WTC11 (cell line): ENCODE results near the gene MS4A2. TPM values are rescaled to one million over a fixed set of nuclear protein-coding genes. Genes with fewer than 3 reads are reported as not detected.

ENCODE experiments used
- ATAC-seq: fragments of 200-7000 bp; cut with Tn5 transposase; 2 replicates; pipeline ENCODE4 v1.10.0; 2021; ENCODE audit warnings: mild to moderate bottlenecking, moderate library complexity
- CTCF ChIA-PET: fragments of 300-600 bp; sonication (Branson Sonifier 250); formaldehyde crosslinking; loops from one replicate; lab custom pipeline; 2021; ENCODE audit warnings: antibody characterized with exemption; lab: Charles Lee
- POLR2A ChIA-PET: fragments of 350-600 bp; sonication (Branson Sonifier 250); formaldehyde crosslinking; loops from one replicate; lab custom pipeline; 2021; ENCODE audit warnings: antibody characterized with exemption; lab: Charles Lee
- DNase-seq: peaks from one replicate; pipeline ENCODE4 v3.0.0; 2021; ENCODE audit warnings: low spot score
- H3K27ac Mint-ChIP-seq: 2 replicates; pipeline ENCODE4 v1.8.0; 2021; ENCODE audit warnings: mixed read lengths
- H3K27me3 Mint-ChIP-seq: 2 replicates; pipeline ENCODE4 v1.8.0; 2021; ENCODE audit warnings: low read depth, mild to moderate bottlenecking, moderate library complexity, mixed read lengths
- H3K36me3 Mint-ChIP-seq: 2 replicates; pipeline ENCODE4 v1.8.0; 2021; ENCODE audit warnings: mixed read lengths
- H3K4me1 Mint-ChIP-seq: 2 replicates; pipeline ENCODE4 v1.8.0; 2022; ENCODE audit warnings: mixed read lengths
- H3K4me3 Mint-ChIP-seq: 2 replicates; pipeline ENCODE4 v1.8.0; 2021; ENCODE audit warnings: mild to moderate bottlenecking, moderate library complexity, mixed read lengths
- H3K9me3 Mint-ChIP-seq: 2 replicates; pipeline ENCODE4 v1.8.0; 2021; ENCODE audit warnings: mixed read lengths
- JAZF1 ChIP-seq: fragments of 250-450 bp; sonication (Bioruptor Pico); IDR thresholded peaks from 2 replicates; pipeline ENCODE4 v1.9.0; 2021; ENCODE audit warnings: moderate library complexity, mild to moderate bottlenecking, inconsistent platforms
- MXD4 ChIP-seq: fragments of 250-450 bp; sonication (Bioruptor Pico); IDR thresholded peaks from 2 replicates; pipeline ENCODE4 v1.8.0; 2021; ENCODE audit warnings: mild to moderate bottlenecking, moderate library complexity, borderline replicate concordance
- SMAD4 ChIP-seq: sonication (generic); formaldehyde crosslinking; IDR thresholded peaks from 2 replicates; pipeline ENCODE4 v1.8.0; 2022; ENCODE audit warnings: mild to moderate bottlenecking, missing genetic modification reagents
- total RNA-seq: library from RNA; stranded (reverse); gene quantifications from 3 replicates; pipeline ENCODE4 v1.2.3, GENCODE V29; 2021
- TF ChIP-seq, protein P1 (sequence below): fragments of 250-450 bp; sonication (Bioruptor Pico); IDR thresholded peaks from 2 replicates; pipeline ENCODE4 v1.8.0; 2021; ENCODE audit warnings: mild to moderate bottlenecking
- TF ChIP-seq, protein P2 (sequence below): sonication (generic); formaldehyde crosslinking; IDR thresholded peaks from 2 replicates; pipeline ENCODE4 v1.8.1; 2023; ENCODE audit warnings: mild to moderate bottlenecking, missing genetic modification reagents, borderline replicate concordance
- TF ChIP-seq, protein P3 (sequence below): fragments of 250-450 bp; sonication (Bioruptor Pico); IDR thresholded peaks from 2 replicates; pipeline ENCODE4 v1.9.0; 2021; ENCODE audit warnings: mild to moderate bottlenecking, borderline replicate concordance
- TF ChIP-seq, protein P4 (sequence below): sonication (generic); formaldehyde crosslinking; IDR thresholded peaks from 2 replicates; pipeline ENCODE4 v1.8.0; 2023; ENCODE audit warnings: missing genetic modification reagents
- TF ChIP-seq, protein P5 (sequence below): sonication (generic); formaldehyde crosslinking; IDR thresholded peaks from 2 replicates; pipeline ENCODE4 v1.8.1; 2022; ENCODE audit warnings: mild to moderate bottlenecking, missing genetic modification reagents, moderate library complexity, borderline replicate concordance
- TF ChIP-seq, protein P6 (sequence below): sonication (generic); formaldehyde crosslinking; IDR thresholded peaks from 2 replicates; pipeline ENCODE4 v1.8.0; 2023; ENCODE audit warnings: missing genetic modification reagents, mild to moderate bottlenecking, borderline replicate concordance

MS4A2 gene
- total RNA-seq, 1 experiment from 2014 or later, result not detected

DNA sequence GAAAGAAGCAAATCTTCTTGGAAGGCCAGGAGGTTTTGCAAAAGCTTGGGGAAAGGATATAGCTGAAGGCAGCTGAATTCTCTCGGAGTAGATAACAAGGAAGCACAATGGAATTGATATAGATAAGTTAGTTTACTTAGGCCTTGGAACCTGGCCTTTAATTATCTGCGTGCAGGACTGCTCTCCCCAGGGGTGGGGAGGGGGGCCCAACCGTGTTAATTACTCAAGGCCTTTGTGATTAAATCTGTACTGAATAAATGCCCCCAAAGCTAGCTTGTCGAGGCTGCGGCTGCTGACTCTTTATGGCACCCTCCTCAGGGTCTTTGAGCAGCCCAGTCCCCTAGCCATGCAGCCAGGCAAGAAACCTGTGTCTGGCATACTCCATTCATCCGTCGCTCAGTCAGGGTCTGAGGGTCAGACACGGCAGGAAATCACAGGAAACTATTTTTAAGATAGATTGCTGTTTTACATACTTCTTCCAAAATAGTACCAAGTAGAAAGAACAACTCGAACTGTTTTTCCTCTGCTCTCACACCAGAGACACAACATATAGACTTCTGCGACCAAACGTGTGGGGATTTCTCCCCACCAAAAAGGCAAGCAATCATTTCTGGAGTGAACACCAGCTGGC is 36.5 kb downstream of the MS4A2 start:
- CTCF ChIA-PET, result interaction anchor here (1.2 kb wide), 1 partner anchor 126 kb away, joined by 4 read pairs; no protein-coding TSS in a partner anchor
- TF ChIP-seq, protein P1, sequence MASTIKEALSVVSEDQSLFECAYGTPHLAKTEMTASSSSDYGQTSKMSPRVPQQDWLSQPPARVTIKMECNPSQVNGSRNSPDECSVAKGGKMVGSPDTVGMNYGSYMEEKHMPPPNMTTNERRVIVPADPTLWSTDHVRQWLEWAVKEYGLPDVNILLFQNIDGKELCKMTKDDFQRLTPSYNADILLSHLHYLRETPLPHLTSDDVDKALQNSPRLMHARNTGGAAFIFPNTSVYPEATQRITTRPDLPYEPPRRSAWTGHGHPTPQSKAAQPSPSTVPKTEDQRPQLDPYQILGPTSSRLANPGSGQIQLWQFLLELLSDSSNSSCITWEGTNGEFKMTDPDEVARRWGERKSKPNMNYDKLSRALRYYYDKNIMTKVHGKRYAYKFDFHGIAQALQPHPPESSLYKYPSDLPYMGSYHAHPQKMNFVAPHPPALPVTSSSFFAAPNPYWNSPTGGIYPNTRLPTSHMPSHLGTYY, result no peak
- TF ChIP-seq, protein P2, sequence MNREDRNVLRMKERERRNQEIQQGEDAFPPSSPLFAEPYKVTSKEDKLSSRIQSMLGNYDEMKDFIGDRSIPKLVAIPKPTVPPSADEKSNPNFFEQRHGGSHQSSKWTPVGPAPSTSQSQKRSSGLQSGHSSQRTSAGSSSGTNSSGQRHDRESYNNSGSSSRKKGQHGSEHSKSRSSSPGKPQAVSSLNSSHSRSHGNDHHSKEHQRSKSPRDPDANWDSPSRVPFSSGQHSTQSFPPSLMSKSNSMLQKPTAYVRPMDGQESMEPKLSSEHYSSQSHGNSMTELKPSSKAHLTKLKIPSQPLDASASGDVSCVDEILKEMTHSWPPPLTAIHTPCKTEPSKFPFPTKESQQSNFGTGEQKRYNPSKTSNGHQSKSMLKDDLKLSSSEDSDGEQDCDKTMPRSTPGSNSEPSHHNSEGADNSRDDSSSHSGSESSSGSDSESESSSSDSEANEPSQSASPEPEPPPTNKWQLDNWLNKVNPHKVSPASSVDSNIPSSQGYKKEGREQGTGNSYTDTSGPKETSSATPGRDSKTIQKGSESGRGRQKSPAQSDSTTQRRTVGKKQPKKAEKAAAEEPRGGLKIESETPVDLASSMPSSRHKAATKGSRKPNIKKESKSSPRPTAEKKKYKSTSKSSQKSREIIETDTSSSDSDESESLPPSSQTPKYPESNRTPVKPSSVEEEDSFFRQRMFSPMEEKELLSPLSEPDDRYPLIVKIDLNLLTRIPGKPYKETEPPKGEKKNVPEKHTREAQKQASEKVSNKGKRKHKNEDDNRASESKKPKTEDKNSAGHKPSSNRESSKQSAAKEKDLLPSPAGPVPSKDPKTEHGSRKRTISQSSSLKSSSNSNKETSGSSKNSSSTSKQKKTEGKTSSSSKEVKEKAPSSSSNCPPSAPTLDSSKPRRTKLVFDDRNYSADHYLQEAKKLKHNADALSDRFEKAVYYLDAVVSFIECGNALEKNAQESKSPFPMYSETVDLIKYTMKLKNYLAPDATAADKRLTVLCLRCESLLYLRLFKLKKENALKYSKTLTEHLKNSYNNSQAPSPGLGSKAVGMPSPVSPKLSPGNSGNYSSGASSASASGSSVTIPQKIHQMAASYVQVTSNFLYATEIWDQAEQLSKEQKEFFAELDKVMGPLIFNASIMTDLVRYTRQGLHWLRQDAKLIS (CRISPR knock-in tag), result no peak
- no peak for TF ChIP-seq SMAD4 (CRISPR knock-in tag)
- Mint-ChIP-seq H3K36me3 (no peaks in the 10 kb centered on the region), H3K4me3 (no peak overlapping the region), H3K27me3 (no peaks in the 10 kb centered on the region), H3K27ac (no peak overlapping the region; the same call in 1 of the 2 replicates), H3K9me3 (peaks cover 9% of the 10 kb centered on the region; the same call in 1 of the 2 replicates), H3K4me1 (peaks cover 46% of the 10 kb centered on the region)
- POLR2A ChIA-PET, result no interaction called here
- DNase-seq (no peak), ATAC-seq (no peak; the same call in 1 of the 2 replicates)

DNA sequence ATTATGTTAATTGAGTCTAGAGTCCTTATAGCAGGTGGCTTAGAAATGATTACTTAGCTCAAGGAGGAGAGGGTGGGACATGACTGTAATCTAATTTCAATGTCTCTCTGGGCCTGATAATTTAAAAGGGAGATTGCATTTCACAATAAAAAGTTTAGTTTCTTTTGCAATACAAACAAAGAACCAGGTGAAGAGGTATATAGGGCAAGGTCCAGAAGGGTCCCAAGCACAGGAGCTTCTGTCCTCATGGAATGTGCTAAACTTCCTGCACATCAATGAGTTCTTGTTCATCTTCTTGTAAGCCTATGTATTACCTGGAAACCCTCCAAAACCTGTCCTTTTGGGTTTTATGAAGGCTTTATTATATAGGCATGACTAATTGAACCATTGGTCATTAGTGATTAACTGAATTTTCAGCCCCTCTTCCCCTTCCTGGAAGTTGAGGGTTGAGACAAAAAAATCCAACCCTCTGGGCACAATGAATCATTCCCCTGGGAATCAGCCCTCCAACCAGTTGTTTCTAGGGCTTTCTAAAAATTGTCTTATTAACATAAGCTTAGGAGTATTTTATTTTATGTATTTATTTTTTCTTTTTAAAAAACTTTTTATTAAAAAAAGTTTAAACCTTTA is 37.6 kb downstream of the MS4A2 start:
- Mint-ChIP-seq H3K4me1 (peaks cover 42% of the 10 kb centered on the region), H3K9me3 (peaks cover 9% of the 10 kb centered on the region; the same call in 1 of the 2 replicates), H3K4me3 (no peak overlapping the region), H3K27ac (no peak overlapping the region), H3K27me3 (no peaks in the 10 kb centered on the region), H3K36me3 (no peaks in the 10 kb centered on the region)
- DNase-seq (no peak), ATAC-seq (no peak)
- ChIA-PET CTCF (interaction anchor here (0.6 kb wide), 1 partner anchor 207 kb away, joined by 3 read pairs; no protein-coding TSS in a partner anchor), POLR2A (no interaction called here)
- TF ChIP-seq JAZF1 (CRISPR knock-in tag), result no peak
- no peak for TF ChIP-seq MXD4
- TF ChIP-seq, protein P3, sequence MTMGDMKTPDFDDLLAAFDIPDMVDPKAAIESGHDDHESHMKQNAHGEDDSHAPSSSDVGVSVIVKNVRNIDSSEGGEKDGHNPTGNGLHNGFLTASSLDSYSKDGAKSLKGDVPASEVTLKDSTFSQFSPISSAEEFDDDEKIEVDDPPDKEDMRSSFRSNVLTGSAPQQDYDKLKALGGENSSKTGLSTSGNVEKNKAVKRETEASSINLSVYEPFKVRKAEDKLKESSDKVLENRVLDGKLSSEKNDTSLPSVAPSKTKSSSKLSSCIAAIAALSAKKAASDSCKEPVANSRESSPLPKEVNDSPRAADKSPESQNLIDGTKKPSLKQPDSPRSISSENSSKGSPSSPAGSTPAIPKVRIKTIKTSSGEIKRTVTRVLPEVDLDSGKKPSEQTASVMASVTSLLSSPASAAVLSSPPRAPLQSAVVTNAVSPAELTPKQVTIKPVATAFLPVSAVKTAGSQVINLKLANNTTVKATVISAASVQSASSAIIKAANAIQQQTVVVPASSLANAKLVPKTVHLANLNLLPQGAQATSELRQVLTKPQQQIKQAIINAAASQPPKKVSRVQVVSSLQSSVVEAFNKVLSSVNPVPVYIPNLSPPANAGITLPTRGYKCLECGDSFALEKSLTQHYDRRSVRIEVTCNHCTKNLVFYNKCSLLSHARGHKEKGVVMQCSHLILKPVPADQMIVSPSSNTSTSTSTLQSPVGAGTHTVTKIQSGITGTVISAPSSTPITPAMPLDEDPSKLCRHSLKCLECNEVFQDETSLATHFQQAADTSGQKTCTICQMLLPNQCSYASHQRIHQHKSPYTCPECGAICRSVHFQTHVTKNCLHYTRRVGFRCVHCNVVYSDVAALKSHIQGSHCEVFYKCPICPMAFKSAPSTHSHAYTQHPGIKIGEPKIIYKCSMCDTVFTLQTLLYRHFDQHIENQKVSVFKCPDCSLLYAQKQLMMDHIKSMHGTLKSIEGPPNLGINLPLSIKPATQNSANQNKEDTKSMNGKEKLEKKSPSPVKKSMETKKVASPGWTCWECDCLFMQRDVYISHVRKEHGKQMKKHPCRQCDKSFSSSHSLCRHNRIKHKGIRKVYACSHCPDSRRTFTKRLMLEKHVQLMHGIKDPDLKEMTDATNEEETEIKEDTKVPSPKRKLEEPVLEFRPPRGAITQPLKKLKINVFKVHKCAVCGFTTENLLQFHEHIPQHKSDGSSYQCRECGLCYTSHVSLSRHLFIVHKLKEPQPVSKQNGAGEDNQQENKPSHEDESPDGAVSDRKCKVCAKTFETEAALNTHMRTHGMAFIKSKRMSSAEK, result no peak
- TF ChIP-seq, protein P4, sequence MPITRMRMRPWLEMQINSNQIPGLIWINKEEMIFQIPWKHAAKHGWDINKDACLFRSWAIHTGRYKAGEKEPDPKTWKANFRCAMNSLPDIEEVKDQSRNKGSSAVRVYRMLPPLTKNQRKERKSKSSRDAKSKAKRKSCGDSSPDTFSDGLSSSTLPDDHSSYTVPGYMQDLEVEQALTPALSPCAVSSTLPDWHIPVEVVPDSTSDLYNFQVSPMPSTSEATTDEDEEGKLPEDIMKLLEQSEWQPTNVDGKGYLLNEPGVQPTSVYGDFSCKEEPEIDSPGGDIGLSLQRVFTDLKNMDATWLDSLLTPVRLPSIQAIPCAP (CRISPR knock-in tag), result no peak
- TF ChIP-seq, protein P5, sequence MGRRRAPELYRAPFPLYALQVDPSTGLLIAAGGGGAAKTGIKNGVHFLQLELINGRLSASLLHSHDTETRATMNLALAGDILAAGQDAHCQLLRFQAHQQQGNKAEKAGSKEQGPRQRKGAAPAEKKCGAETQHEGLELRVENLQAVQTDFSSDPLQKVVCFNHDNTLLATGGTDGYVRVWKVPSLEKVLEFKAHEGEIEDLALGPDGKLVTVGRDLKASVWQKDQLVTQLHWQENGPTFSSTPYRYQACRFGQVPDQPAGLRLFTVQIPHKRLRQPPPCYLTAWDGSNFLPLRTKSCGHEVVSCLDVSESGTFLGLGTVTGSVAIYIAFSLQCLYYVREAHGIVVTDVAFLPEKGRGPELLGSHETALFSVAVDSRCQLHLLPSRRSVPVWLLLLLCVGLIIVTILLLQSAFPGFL (CRISPR knock-in tag), result no peak
- TF ChIP-seq, protein P6, sequence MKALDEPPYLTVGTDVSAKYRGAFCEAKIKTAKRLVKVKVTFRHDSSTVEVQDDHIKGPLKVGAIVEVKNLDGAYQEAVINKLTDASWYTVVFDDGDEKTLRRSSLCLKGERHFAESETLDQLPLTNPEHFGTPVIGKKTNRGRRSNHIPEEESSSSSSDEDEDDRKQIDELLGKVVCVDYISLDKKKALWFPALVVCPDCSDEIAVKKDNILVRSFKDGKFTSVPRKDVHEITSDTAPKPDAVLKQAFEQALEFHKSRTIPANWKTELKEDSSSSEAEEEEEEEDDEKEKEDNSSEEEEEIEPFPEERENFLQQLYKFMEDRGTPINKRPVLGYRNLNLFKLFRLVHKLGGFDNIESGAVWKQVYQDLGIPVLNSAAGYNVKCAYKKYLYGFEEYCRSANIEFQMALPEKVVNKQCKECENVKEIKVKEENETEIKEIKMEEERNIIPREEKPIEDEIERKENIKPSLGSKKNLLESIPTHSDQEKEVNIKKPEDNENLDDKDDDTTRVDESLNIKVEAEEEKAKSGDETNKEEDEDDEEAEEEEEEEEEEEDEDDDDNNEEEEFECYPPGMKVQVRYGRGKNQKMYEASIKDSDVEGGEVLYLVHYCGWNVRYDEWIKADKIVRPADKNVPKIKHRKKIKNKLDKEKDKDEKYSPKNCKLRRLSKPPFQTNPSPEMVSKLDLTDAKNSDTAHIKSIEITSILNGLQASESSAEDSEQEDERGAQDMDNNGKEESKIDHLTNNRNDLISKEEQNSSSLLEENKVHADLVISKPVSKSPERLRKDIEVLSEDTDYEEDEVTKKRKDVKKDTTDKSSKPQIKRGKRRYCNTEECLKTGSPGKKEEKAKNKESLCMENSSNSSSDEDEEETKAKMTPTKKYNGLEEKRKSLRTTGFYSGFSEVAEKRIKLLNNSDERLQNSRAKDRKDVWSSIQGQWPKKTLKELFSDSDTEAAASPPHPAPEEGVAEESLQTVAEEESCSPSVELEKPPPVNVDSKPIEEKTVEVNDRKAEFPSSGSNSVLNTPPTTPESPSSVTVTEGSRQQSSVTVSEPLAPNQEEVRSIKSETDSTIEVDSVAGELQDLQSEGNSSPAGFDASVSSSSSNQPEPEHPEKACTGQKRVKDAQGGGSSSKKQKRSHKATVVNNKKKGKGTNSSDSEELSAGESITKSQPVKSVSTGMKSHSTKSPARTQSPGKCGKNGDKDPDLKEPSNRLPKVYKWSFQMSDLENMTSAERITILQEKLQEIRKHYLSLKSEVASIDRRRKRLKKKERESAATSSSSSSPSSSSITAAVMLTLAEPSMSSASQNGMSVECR (CRISPR knock-in tag), result no peak
